GM19099 (cell line): ENCODE data around the gene CYP24A1.

ENCODE experiments used
- POLR2A ChIP-seq: IDR thresholded peaks from 3 replicates; pipeline ENCODE4 v1.6.1; 2011; ENCODE audit warnings: low read depth; ENCODE audit not compliant: insufficient read length; ENCODE audit errors: extremely low read depth

CYP24A1 gene

GRCh38 chr20:54168961-54169862 is 4.6 kb downstream of the CYP24A1 start:
- TF ChIP-seq POLR2A: no peak

- no peak for TF ChIP-seq POLR2A
Measured at GRCh38 chr20:54167909-54168872, 5.6 kb downstream of the CYP24A1 start.

- no peak for TF ChIP-seq POLR2A
Measured at GRCh38 chr20:54166987-54167662, 6.7 kb downstream of the CYP24A1 start.

- no peak for TF ChIP-seq POLR2A
Measured at GRCh38 chr20:54165803-54166202, 8.0 kb downstream of the CYP24A1 start.

GRCh38 chr20:54165014-54165413 is 8.8 kb downstream of the CYP24A1 start:
- TF ChIP-seq POLR2A: no peak

- no peak for TF ChIP-seq POLR2A
Measured at GRCh38 chr20:54163402-54163801, 10.4 kb downstream of the CYP24A1 start.

- no peak for TF ChIP-seq POLR2A
Measured at GRCh38 chr20:54162378-54163009, 11.3 kb downstream of the CYP24A1 start.

GRCh38 chr20:54161821-54162149 is 12.0 kb downstream of the CYP24A1 start:
- TF ChIP-seq POLR2A: no peak

- TF ChIP-seq POLR2A: no peak
Measured at GRCh38 chr20:54161008-54161820, 12.6 kb downstream of the CYP24A1 start.

GRCh38 chr20:54160065-54161007 is 13.4 kb downstream of the CYP24A1 start:
- no peak for TF ChIP-seq POLR2A

- TF ChIP-seq POLR2A: no peak
Measured at GRCh38 chr20:54158856-54159418, 14.8 kb downstream of the CYP24A1 start.

- TF ChIP-seq POLR2A: no peak
Measured at GRCh38 chr20:54158226-54158625, 15.6 kb downstream of the CYP24A1 start.
